HL-60 (cell line): ENCODE measurements around the gene KRTAP5-6.

Experiments used
- DNase-seq, 2 experiments: peaks; one replicate each; pipeline ENCODE4 v3.0.0-alpha.2; 2010 to 2020; ENCODE audit warnings: low read depth in 1 of 2, low spot score in 1 of 2
- H3K27ac ChIP-seq: fragments of 250-450 bp; sonication (Bioruptor Pico); replicated peaks from 2 replicates; pipeline ENCODE4 v1.5.1; 2020; ENCODE audit warnings: mild to moderate bottlenecking, moderate library complexity
- H3K27me3 ChIP-seq: fragments of 250-450 bp; sonication (Bioruptor Pico); 2 replicates; pipeline ENCODE4 v1.5.1; 2021; ENCODE audit warnings: mild to moderate bottlenecking, moderate library complexity; ENCODE audit not compliant: insufficient read depth, poor library complexity, severe bottlenecking
- H3K4me3 ChIP-seq: replicated peaks from 2 replicates; pipeline ENCODE4 v1.5.1; 2011; ENCODE audit warnings: mild to moderate bottlenecking, control low read depth, low read length; ENCODE audit not compliant: insufficient read depth
- CTCF ChIP-seq: IDR thresholded peaks from one replicate; pipeline ENCODE4 v1.5.1; 2011; ENCODE audit warnings: low read length, control low read depth, inconsistent platforms; ENCODE audit not compliant: insufficient read depth
- GABPA ChIP-seq: IDR thresholded peaks from 2 replicates; pipeline ENCODE4 v1.6.1; 2012; ENCODE audit warnings: low read depth
- POLR2AphosphoS5 ChIP-seq: IDR thresholded peaks from 2 replicates; pipeline ENCODE4 v1.6.1; 2012; ENCODE audit warnings: low read depth
- SPI1 ChIP-seq: IDR thresholded peaks from 2 replicates; pipeline ENCODE4 v1.6.1; 2012; ENCODE audit warnings: low read depth, mild to moderate bottlenecking, borderline replicate concordance
- TF ChIP-seq, protein P1 (sequence below): IDR thresholded peaks from 2 replicates; pipeline ENCODE4 v1.6.1; 2012; ENCODE audit warnings: low read depth; ENCODE audit not compliant: insufficient replicate concordance

The KRTAP5-6 gene

GRCh38 chr11:1741741-1742140 lies 44.7 kb downstream of the KRTAP5-6 start:
- Histone ChIP-seq H3K27me3 (peaks cover 2% of the 10 kb centered on the region), H3K4me3 (no peak overlapping the region), H3K27ac (no peak overlapping the region)
- no peak for TF ChIP-seq GABPA
- no peak for TF ChIP-seq SPI1
- TF ChIP-seq POLR2AphosphoS5, result no peak
- TF ChIP-seq CTCF, result no peak
- TF ChIP-seq, protein P1, sequence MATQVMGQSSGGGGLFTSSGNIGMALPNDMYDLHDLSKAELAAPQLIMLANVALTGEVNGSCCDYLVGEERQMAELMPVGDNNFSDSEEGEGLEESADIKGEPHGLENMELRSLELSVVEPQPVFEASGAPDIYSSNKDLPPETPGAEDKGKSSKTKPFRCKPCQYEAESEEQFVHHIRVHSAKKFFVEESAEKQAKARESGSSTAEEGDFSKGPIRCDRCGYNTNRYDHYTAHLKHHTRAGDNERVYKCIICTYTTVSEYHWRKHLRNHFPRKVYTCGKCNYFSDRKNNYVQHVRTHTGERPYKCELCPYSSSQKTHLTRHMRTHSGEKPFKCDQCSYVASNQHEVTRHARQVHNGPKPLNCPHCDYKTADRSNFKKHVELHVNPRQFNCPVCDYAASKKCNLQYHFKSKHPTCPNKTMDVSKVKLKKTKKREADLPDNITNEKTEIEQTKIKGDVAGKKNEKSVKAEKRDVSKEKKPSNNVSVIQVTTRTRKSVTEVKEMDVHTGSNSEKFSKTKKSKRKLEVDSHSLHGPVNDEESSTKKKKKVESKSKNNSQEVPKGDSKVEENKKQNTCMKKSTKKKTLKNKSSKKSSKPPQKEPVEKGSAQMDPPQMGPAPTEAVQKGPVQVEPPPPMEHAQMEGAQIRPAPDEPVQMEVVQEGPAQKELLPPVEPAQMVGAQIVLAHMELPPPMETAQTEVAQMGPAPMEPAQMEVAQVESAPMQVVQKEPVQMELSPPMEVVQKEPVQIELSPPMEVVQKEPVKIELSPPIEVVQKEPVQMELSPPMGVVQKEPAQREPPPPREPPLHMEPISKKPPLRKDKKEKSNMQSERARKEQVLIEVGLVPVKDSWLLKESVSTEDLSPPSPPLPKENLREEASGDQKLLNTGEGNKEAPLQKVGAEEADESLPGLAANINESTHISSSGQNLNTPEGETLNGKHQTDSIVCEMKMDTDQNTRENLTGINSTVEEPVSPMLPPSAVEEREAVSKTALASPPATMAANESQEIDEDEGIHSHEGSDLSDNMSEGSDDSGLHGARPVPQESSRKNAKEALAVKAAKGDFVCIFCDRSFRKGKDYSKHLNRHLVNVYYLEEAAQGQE, result no peak
- DNase-seq, result no peak

- DNase-seq, result no peak
- Histone ChIP-seq H3K27me3 (peaks cover 2% of the 10 kb centered on the region), H3K4me3 (no peak overlapping the region), H3K27ac (no peak overlapping the region)
- TF ChIP-seq, protein P1, result no peak
- no peak for TF ChIP-seq POLR2AphosphoS5
- no peak for TF ChIP-seq CTCF
- TF ChIP-seq SPI1, result no peak
- no peak for TF ChIP-seq GABPA
Observed at GRCh38 chr11:1742371-1742770, 45.4 kb downstream of the KRTAP5-6 start.

DNA sequence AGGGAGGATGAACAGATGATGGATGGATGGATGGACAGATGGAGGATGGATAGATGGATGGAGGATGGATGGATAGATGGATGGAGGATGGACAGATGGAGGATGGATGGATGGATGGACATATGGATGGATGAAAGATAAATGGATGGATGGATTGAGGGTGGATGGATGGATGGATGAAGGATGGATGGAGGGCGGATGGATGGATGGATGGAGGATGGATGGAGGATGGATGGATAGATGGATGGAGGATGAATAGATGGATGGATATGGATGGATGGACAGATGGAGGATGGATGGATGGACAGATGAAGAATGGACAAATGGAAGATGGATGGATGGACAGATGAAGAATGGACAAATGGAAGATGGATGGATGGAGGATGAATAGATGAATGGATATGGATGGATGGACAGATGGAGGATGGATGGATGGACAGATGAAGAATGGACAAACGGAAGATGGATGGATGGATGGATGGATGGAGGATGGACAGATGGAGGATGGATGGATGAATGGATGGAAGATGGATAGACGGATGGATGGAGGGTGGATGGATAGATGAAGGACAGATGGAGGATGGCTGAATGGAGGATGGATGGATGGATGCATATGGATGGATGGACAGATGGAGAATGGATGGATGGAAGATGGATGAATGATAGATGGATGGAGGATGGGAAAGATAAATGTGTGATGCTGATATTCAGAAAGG lies 46.0 kb downstream of the KRTAP5-6 start:
- Histone ChIP-seq H3K27ac (no peak overlapping the region), H3K27me3 (peaks cover 2% of the 10 kb centered on the region), H3K4me3 (no peak overlapping the region)
- TF ChIP-seq CTCF (no peak), GABPA (no peak), POLR2AphosphoS5 (no peak), SPI1 (no peak)
- TF ChIP-seq, protein P1, result no peak
- DNase-seq, result no peak
